PC-3 (cell line): Measurements from ENCODE around the gene SPACA6.

Source experiments
- EZH2 ChIP-seq: fragments of 300-600 bp; sonication (generic); IDR thresholded peaks from one replicate; pipeline ENCODE4 v1.6.1; 2017; ENCODE audit warnings: antibody characterized with exemption, mild to moderate bottlenecking, low read length; ENCODE audit not compliant: unreplicated experiment
- TF ChIP-seq, protein P1 (sequence below): fragments of 300-600 bp; sonication (generic); conservative IDR thresholded peaks from 2 replicates; pipeline ENCODE4 v1.5.1; 2017; ENCODE audit warnings: antibody characterized with exemption, low read depth, mild to moderate bottlenecking, low read length

DNA sequence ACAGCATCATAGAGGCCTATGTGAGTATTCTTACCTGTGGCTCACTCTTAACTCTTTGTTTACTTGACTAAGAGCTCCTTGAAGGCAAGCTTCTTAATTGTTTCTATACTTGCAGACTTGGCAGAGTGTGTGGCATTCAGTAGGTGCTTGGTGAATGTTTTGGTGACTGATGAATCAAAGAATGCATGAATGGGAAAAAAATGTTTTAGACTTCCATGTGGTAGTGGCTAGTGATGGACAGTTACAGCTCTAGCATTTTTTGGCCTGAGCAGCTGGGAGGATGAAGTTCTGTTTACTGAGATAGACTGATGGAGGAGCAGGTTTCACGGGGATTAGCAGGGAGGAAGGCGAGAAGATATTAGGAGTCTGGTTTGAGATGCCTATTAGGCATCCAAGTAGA is 17.0 kb downstream of the SPACA6 start:
- TF ChIP-seq, protein P1, sequence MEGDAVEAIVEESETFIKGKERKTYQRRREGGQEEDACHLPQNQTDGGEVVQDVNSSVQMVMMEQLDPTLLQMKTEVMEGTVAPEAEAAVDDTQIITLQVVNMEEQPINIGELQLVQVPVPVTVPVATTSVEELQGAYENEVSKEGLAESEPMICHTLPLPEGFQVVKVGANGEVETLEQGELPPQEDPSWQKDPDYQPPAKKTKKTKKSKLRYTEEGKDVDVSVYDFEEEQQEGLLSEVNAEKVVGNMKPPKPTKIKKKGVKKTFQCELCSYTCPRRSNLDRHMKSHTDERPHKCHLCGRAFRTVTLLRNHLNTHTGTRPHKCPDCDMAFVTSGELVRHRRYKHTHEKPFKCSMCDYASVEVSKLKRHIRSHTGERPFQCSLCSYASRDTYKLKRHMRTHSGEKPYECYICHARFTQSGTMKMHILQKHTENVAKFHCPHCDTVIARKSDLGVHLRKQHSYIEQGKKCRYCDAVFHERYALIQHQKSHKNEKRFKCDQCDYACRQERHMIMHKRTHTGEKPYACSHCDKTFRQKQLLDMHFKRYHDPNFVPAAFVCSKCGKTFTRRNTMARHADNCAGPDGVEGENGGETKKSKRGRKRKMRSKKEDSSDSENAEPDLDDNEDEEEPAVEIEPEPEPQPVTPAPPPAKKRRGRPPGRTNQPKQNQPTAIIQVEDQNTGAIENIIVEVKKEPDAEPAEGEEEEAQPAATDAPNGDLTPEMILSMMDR: no peak
- TF ChIP-seq EZH2: no peak
